Heart right ventricle (tissue), 16 donors: Measurements from ENCODE around the gene LYPD6B. TPM values are rescaled to one million over a fixed set of nuclear protein-coding genes. Genes with fewer than 3 reads are reported as not detected.

Source experiments
- ATAC-seq, 8 donors: fragments of 200-7000 bp; cut with Tn5 transposase; one replicate each; pipeline ENCODE4 v1.9.1; 2020; ENCODE audit warnings: mild to moderate bottlenecking in 8 of 8, moderate library complexity in 8 of 8, moderate number of reproducible peaks in 1 of 8
- DNase-seq, 2 donors: peaks; one replicate each; pipeline ENCODE4 v3.0.0-alpha.2; 2020
- H3K27ac ChIP-seq, 10 donors: fragments of 200-600 bp; sonication (generic) in 2 of 10; one replicate each; pipeline versions ENCODE4 v1.5.0 to v1.8.0; 2020 to 2022; ENCODE audit warnings: mild to moderate bottlenecking in 3 of 10
- H3K27me3 ChIP-seq, 7 donors: fragments of 200-600 bp; one replicate each; pipeline ENCODE4 v1.8.0; 2021 to 2022; ENCODE audit warnings: mild to moderate bottlenecking in 2 of 7
- H3K36me3 ChIP-seq, 9 donors: fragments of 200-600 bp; sonication (generic) in 1 of 9; one replicate each; pipeline versions ENCODE4 v1.5.0 to v1.8.0; 2020 to 2022; ENCODE audit warnings: mild to moderate bottlenecking in 2 of 9
- H3K4me1 ChIP-seq, 9 donors: fragments of 200-600 bp; sonication (generic) in 1 of 9; one replicate each; pipeline versions ENCODE4 v1.5.0 to v1.8.0; 2020 to 2022; ENCODE audit warnings: mild to moderate bottlenecking in 4 of 9
- H3K4me3 ChIP-seq, 10 donors: fragments of 200-600 bp; sonication (generic) in 2 of 10; one replicate each; pipeline versions ENCODE4 v1.5.0 to v1.8.0; 2020 to 2022; ENCODE audit warnings: mild to moderate bottlenecking in 7 of 10, moderate library complexity in 2 of 10
- H3K9me3 ChIP-seq, 11 donors: fragments of 200-600 bp in 10 of 11; sonication (generic) in 2 of 11; one replicate each; pipeline versions ENCODE4 v1.5.0 to v1.8.0; 2013 to 2022; ENCODE audit warnings: mild to moderate bottlenecking in 2 of 11, control low read depth in 1 of 11, moderate library complexity in 1 of 11
- CTCF ChIP-seq, 9 donors: fragments of 200-600 bp; sonication (generic) in 2 of 9; IDR thresholded peaks; one replicate each; pipeline versions ENCODE4 v1.5.0 to v1.8.0; 2021 to 2022; ENCODE audit warnings: antibody characterized with exemption in 9 of 9, mild to moderate bottlenecking in 5 of 9, moderate library complexity in 1 of 9
- WGBS, 2 donors: extraction: QIAGEN DNeasy Blood & Tissue Kit; methylation state at CpG; one replicate each; pipeline ENCODE4 v1.1.7; 2013; ENCODE audit warnings: inconsistent platforms in 1 of 2; 5-methylcytosine and 5-hydroxymethylcytosine counted together
- intact Hi-C, 10 donors: fragments of 100-400 bp; cut with DNase I; formaldehyde crosslinking; loops; one replicate each; pipeline versions ENCODE4 v1.11.1 to v1.14.2; 2022
- polyA plus RNA-seq, 2 donors: library from polyadenylated mRNA; stranded (reverse); fragments of 200-250 nt; gene quantifications; one replicate each; pipeline ENCODE4 v1.2.3, GENCODE V29; 2013
- total RNA-seq, 10 donors: library from RNA; stranded (reverse); fragmentation: NEBNext Ultra II Directional in 3 of 10; extraction: Animal tissue kit (Norgen Biotek cat#: 25700) in 3 of 10; gene quantifications; one replicate each; pipeline versions ENCODE4 v1.2.1 to v1.2.4, GENCODE V29; 2021 to 2023
- donor health status: Arrhythmogenic right ventricular cardiomyopathy.
- donor health status: ischemic (EF 13 %, LVEDD 7.1; RV severe dilation, severe dysfunction).
- donor health status: healthy with polysubstance abuse.
- donor health status: DM: no; HTN: yes; CAD: no.
- donor health status: DM: no; HTN: no; CAD: no.
- donor health status: ischemic (EF 25% LVEDD 6.9; RV normal size, moderate dysfunction).
- donor health status: ischemic (EF 25% LVEDD 5.7; RV mildly dilated, moderate dysfunction).
- donor health status: healthy.
- donor health status: DM: yes; HTN: yes; CAD: no.
- donor health status: Ischemic cardiomyopathy.
- donor health status: ischemic (EF 35%, LVEDD 5.7; RV mildly dilated, moderate dysfunction).
- donor health status: nonischemic (EF 11% LVEDD 7.7; RV severe dilation, severe dysfunction).
- donor health status: DM: yes; HTN: yes; CAD: no.
- donor health status: PGD.
- donor health status: ischemic (EF 29% LVEDD 5.4; RV normal size, mild dysfunction).
- donor health status: nonischemic (EF 23%, LVEDD 6.1; RV moderate dilation, normal function).

Gene LYPD6B
- total and polyA plus RNA-seq, 12 donors: 0.21 TPM; not detected in 11

DNA sequence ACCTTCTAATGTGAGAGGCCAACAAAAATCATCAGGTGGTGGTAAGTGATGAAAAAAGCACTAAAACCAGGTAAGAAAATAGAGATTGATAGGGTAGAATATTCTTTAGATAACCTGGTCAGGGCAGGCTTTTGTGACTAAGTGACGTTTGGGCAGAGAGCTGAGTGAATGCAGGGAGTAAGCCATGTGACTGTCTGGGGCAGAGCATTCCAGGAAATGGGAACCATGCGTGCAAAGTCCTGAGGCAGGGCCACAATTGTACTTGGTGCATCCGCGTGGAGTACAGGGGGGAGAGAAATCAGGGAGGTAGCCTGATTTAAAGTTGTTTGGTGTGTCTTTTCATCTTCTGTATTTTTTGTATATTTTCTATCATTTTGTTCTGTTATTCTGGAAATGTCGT, 102.5 kb downstream of the LYPD6B start:
- no peak for ATAC-seq
- no peak for TF ChIP-seq CTCF (IDR thresholded peaks at IDR 0.05)
- H3K9me3 ChIP-seq: no peaks in the 10 kb centered on the region
- no peaks in the 10 kb centered on the region for H3K4me1 ChIP-seq
- H3K36me3 ChIP-seq: no peaks in the 10 kb centered on the region
- H3K4me3 ChIP-seq: no peak overlapping the region
- H3K27me3 ChIP-seq: peaks cover 0 to 9% (median 2%) of the 10 kb centered on the region in 7 donors
- 70 to 81% methylated on average over 5 of the region's 5 CpGs for WGBS, 2 donors
- intact Hi-C loops: no loop called here
- DNase-seq: no peak
- H3K27ac ChIP-seq: no peak overlapping the region

DNA sequence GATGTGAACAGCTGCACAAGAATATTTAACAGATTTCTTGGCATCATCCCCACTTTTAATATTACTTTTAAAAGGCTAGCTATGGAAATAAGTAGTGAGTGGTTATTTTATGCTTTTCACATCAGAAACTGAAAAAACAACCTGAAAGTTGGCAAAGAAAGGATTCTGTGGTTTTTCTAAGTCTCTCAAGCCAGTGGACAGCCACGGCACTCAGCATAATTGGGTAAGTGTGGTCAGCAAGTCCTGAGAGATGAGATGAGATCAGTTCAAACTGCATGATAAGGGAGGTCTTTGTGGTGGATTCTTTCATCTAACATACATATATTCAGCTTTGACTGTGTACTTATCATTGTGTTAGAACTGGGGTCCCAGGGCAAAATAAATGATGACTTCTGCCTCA, 105.2 kb downstream of the LYPD6B start:
- DNase-seq: no peak
- H3K9me3 ChIP-seq: no peaks in the 10 kb centered on the region
- peaks cover 0 to 9% (median 2%) of the 10 kb centered on the region in 7 donors for H3K27me3 ChIP-seq
- 71 to 74% methylated on average over 1 of the region's 1 CpG for WGBS, 2 donors
- no peak overlapping the region for H3K4me3 ChIP-seq
- TF ChIP-seq CTCF (IDR thresholded peaks at IDR 0.05): no peak
- H3K36me3 ChIP-seq: no peaks in the 10 kb centered on the region
- H3K4me1 ChIP-seq: no peaks in the 10 kb centered on the region
- H3K27ac ChIP-seq: no peak overlapping the region
- intact Hi-C loops: no loop called here
- no peak for ATAC-seq

GRCh38 chr2:149145314-149146295, 107.1 kb downstream of the LYPD6B start:
- Histone ChIP-seq H3K4me3 (no peak overlapping the region), H3K36me3 (no peaks in the 10 kb centered on the region), H3K4me1 (no peaks in the 10 kb centered on the region), H3K27ac (no peak overlapping the region), H3K9me3 (peaks cover 0 to 2% (median 0%) of the 10 kb centered on the region in 11 donors), H3K27me3 (peaks cover 0 to 8% (median 0%) of the 10 kb centered on the region in 7 donors)
- DNase-seq (no peak), ATAC-seq (no peak)
- intact Hi-C loops: no loop called here
- WGBS, 2 donors: 73 to 75% methylated on average over 10 of the region's 10 CpGs
- TF ChIP-seq CTCF (IDR thresholded peaks at IDR 0.05): no peak

DNA sequence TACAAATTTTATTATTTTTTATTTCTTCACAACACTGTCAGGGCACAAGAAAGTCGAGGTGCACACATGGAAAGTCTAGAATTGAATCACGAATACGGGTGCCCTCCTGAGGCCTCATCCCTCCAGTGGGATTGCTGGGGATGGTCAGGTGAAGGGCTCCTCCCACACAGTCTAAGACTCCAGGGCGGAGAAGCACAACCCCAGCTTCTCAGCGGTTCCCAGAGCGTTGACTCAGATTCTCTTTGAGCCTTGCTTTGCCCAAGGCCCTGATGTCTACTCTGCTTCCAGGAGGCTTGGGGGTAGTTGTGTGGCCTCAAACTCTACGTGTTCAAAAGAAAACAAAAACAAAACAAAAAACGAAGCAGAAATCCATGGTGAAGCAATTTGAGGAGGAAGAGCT, 108.4 kb downstream of the LYPD6B start:
- peaks cover 0 to 5% (median 0%) of the 10 kb centered on the region in 7 donors for H3K27me3 ChIP-seq
- H3K4me3 ChIP-seq: no peak overlapping the region
- peaks cover 0 to 2% (median 0%) of the 10 kb centered on the region in 11 donors for H3K9me3 ChIP-seq
- no peak for TF ChIP-seq CTCF (IDR thresholded peaks at IDR 0.05)
- H3K27ac ChIP-seq: no peak overlapping the region
- peaks cover 0 to 1% (median 0%) of the 10 kb centered on the region in 9 donors for H3K4me1 ChIP-seq
- DNase-seq (no peak), ATAC-seq (no peak)
- H3K36me3 ChIP-seq: no peaks in the 10 kb centered on the region
- 82 to 84% methylated on average over 8 of the region's 8 CpGs for WGBS, 2 donors
- intact Hi-C loops: no loop called here
